ENCODE results near the gene ZNF726. TPM values are rescaled to one million over a fixed set of nuclear protein-coding genes. Genes with fewer than 3 reads are reported as not detected.

ZNF726 gene
- total RNA-seq (ENCODE audit: low replicate concordance): 0.12 and 1.4 TPM in 2 replicates

DNA sequence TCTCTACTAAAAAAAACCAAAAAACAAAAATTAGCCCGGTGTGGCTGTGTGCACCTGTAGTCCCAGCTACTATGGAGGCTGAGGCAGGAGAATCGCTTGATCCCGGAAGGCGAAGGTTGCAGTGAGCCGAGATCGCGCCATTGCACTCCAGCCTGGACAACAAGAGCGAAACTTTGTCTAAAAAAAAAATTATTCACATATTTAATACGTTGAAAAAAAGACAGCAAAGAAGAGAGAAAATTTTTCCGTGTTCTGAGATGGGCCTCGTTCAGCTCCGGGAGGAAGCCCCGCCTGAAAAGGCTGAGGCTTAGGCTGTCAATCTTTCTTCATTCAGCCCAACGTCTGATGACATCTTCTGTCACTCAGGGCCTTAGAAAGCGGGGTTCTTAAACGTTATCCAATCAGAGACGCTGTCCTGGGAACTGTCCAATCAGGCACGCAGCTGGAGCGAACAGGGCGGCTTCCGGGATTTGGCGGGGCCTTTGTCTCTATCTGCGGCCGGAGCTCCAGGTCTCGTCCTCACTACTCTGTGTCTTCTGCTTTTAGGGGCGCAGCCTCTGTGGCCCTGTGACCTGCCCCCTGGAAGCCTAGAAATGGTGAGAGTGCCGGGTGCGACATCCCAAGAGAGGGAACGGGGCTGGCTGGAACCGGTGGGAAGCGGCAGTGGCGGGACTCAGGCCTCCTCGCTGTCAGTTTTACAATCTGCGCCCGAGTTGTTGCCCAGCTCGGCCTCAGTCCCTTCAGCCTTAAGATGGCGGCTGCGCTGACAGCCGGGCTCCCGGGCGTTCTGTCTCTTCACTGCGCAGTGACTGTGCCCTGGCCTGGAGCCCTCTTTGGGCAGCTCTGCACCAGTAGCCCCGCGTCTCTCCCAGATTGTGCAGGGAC is at the start of gene ZNF726:
Gene ZNF726 (plus strand): TSS at position 485 of the 885 bp plus-strand sequence. CDS start 109 bp downstream, at position 594.

Other genes starting within 250 kb of the ZNF726 start
- 5.5 and 6.2 TPM in 2 replicates for gene ZNF675, start 227.7 kb upstream of the ZNF726 start, total RNA-seq (ENCODE audit: low replicate concordance)
- gene ZNF681, start 156.0 kb upstream of the ZNF726 start, total RNA-seq (ENCODE audit: low replicate concordance): 0.30 and 0.35 TPM in 2 replicates
- gene ZNF254, start 172.3 kb downstream of the ZNF726 start, total RNA-seq (ENCODE audit: low replicate concordance): 4.4 and 11.7 TPM in 2 replicates